ENCODE data around the gene ICA1L. TPM values are rescaled to one million over a fixed set of nuclear protein-coding genes. Genes with fewer than 3 reads are reported as not detected.

Gene ICA1L
- total RNA-seq, 1 donor from 2014 or later: 10.2 TPM

DNA sequence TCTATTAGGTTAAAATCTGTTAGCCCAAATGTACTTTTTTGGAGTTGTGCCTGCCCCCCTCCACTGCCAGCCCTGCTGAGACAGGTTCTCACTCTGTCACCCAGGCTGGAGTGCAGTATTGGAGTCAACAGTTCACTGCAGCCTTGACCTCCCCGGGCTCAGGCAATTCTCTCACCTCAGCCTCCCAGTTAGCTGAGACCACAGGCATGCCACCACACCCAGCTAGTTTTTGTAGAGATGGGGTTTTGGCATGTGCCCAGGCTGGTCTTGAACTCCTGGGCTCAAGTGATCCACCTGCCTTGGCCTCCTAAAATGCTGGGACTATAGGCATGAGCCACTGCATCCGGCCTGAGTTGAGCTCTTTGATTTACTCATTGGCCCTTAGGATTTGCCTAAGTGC is 110.7 kb downstream of the ICA1L start:
- H3K27ac Mint-ChIP-seq: no peak overlapping the region
- ChIA-PET CTCF (no interaction called here), POLR2A (no interaction called here)
- ATAC-seq (ENCODE audit: low read depth) (no peak), DNase-seq (no peak)
- intact Hi-C loops (cut with micrococcal nuclease): no loop called here
- no peaks in the 10 kb centered on the region for H3K9me3 Mint-ChIP-seq
- TF ChIP-seq, protein P1, sequence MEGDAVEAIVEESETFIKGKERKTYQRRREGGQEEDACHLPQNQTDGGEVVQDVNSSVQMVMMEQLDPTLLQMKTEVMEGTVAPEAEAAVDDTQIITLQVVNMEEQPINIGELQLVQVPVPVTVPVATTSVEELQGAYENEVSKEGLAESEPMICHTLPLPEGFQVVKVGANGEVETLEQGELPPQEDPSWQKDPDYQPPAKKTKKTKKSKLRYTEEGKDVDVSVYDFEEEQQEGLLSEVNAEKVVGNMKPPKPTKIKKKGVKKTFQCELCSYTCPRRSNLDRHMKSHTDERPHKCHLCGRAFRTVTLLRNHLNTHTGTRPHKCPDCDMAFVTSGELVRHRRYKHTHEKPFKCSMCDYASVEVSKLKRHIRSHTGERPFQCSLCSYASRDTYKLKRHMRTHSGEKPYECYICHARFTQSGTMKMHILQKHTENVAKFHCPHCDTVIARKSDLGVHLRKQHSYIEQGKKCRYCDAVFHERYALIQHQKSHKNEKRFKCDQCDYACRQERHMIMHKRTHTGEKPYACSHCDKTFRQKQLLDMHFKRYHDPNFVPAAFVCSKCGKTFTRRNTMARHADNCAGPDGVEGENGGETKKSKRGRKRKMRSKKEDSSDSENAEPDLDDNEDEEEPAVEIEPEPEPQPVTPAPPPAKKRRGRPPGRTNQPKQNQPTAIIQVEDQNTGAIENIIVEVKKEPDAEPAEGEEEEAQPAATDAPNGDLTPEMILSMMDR (IDR thresholded peaks at IDR 0.05): no peak
- H3K36me3 Mint-ChIP-seq (ENCODE audit: low read depth): peaks cover 86% of the 10 kb centered on the region
- no peak overlapping the region for H3K4me3 Mint-ChIP-seq
- H3K27me3 Mint-ChIP-seq: no peaks in the 10 kb centered on the region
- peaks cover 24% of the 10 kb centered on the region for H3K4me1 Mint-ChIP-seq

DNA sequence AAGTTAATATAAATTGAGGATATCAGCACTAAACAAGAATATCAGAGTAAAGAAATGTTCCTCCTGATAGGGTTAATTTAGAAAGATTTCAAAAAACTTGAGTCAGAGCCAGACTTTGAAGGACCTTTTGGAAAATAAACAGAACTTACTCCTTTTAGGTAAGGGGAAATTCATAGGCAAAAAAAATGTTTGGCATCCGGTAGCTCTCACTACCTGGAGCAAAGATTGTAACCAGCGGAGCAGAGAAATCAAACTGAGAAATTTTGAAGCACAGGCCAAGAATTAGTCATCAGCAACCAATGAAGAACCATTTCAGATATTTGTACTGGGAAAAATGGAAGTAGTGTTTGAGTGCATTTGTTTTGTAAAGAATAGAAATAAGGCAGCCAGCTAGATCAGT is 113.0 kb downstream of the ICA1L start:
- no peak overlapping the region for H3K4me3 Mint-ChIP-seq
- no peaks in the 10 kb centered on the region for H3K9me3 Mint-ChIP-seq
- TF ChIP-seq, protein P1 (IDR thresholded peaks at IDR 0.05): no peak
- no peak for ATAC-seq (ENCODE audit: low read depth)
- H3K36me3 Mint-ChIP-seq (ENCODE audit: low read depth): peaks cover 84% of the 10 kb centered on the region
- H3K27ac Mint-ChIP-seq: peak overlapping the region; percentile 13
- intact Hi-C loops (cut with micrococcal nuclease): loop anchor here (10.0 kb wide), 1 partner anchor 384 kb away; the partner anchor contains the start of gene BMPR2
- POLR2A ChIA-PET: interaction anchor here (0.7 to 1.7 kb wide), 3 partner anchors 8 to 123 kb away, joined by 3 to 4 read pairs (median 3); no protein-coding TSS in a partner anchor
- H3K27me3 Mint-ChIP-seq: no peaks in the 10 kb centered on the region
- DNase-seq: no peak
- CTCF ChIA-PET: no interaction called here
- H3K4me1 Mint-ChIP-seq: peaks cover 14% of the 10 kb centered on the region

DNA sequence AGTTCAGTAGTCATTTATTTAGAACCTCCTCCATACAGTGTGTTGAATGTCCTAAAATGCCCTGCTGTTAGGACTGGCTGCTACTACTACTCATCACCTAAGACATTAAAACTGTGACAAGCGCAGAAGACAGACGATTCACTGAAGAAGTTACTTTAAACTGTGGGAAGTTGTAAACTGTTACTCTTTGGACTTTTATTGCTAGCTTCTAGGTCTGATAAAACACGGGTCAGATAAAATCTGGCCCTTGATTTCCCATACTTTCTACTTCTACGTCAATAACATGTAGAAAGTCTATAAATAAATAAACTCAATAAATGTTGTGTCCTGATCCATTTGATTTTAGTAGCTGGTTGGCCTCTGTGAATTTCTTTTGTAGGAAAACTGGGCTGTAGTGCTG is 113.4 kb downstream of the ICA1L start:
- ATAC-seq (ENCODE audit: low read depth) (no peak), DNase-seq (no peak)
- no peak overlapping the region for H3K4me3 Mint-ChIP-seq
- H3K9me3 Mint-ChIP-seq: no peaks in the 10 kb centered on the region
- peaks cover 14% of the 10 kb centered on the region for H3K4me1 Mint-ChIP-seq
- CTCF ChIA-PET: no interaction called here
- intact Hi-C loops (cut with micrococcal nuclease): loop anchor here (10.0 kb wide), 1 partner anchor 383 kb away; the partner anchor contains the start of gene BMPR2
- H3K27ac Mint-ChIP-seq: no peak overlapping the region
- TF ChIP-seq, protein P1 (IDR thresholded peaks at IDR 0.05): no peak
- H3K36me3 Mint-ChIP-seq (ENCODE audit: low read depth): peaks cover 84% of the 10 kb centered on the region
- H3K27me3 Mint-ChIP-seq: no peaks in the 10 kb centered on the region
- POLR2A ChIA-PET: interaction anchor here (0.7 to 1.7 kb wide), 2 partner anchors 10 to 122 kb away, joined by 3 to 4 read pairs; no protein-coding TSS in a partner anchor

DNA sequence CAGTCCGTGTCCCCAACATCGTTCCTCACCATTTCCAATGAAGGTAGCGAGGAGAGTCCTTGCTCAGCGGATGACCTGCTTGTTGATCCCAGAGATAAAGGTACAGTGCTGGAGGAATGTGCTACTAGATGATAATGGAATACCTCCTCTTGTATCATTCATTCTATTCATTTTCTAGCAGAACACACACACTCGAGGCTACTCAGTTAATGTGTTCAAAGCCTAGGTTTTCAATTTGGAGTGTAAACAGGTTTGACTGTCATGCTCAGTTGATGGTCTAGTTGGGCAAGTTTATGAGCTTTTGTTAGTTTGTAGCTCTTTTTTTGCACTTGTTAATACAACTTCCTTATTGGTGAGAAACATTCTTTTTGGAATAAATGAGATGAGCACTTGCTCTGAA is 114.2 kb downstream of the ICA1L start:
- peaks cover 11% of the 10 kb centered on the region for H3K4me1 Mint-ChIP-seq
- peaks cover 80% of the 10 kb centered on the region for H3K36me3 Mint-ChIP-seq (ENCODE audit: low read depth)
- CTCF ChIA-PET: no interaction called here
- TF ChIP-seq, protein P1 (IDR thresholded peaks at IDR 0.05): no peak
- no peak for ATAC-seq (ENCODE audit: low read depth)
- POLR2A ChIA-PET: interaction anchor here (1.7 kb wide), 1 partner anchor 122 kb away, joined by 4 read pairs; no protein-coding TSS in a partner anchor
- H3K9me3 Mint-ChIP-seq: no peaks in the 10 kb centered on the region
- no peak for DNase-seq
- H3K4me3 Mint-ChIP-seq: no peak overlapping the region
- no peak overlapping the region for H3K27ac Mint-ChIP-seq
- intact Hi-C loops (cut with micrococcal nuclease): loop anchor here (10.0 kb wide), 1 partner anchor 383 kb away; the partner anchor contains the start of gene BMPR2
- H3K27me3 Mint-ChIP-seq: no peaks in the 10 kb centered on the region

DNA sequence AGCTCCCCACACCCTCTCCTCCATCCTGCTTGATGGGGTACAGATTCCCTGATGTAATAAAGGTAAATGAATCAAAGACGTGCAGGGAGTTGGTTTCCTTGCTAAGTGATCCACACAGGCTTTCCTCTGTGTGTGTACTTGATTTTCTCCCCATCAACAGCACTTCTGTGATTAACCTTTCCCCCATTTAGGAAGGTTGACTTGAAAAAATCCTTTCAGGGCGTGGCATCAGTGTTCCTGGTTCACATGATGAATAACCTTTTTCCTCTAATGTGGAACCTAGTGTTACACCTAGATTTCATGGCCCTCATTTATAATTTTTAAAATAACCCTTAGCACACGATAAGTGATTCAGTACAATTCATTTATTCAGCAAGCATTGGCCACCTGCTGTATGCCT is 115.0 kb downstream of the ICA1L start:
- Mint-ChIP-seq H3K36me3 (ENCODE audit: low read depth) (peaks cover 77% of the 10 kb centered on the region), H3K27me3 (no peaks in the 10 kb centered on the region), H3K27ac (no peak overlapping the region), H3K9me3 (no peaks in the 10 kb centered on the region), H3K4me1 (peaks cover 17% of the 10 kb centered on the region), H3K4me3 (no peak overlapping the region)
- TF ChIP-seq, protein P1 (IDR thresholded peaks at IDR 0.05): no peak
- ATAC-seq (ENCODE audit: low read depth) (no peak), DNase-seq (no peak)
- intact Hi-C loops (cut with micrococcal nuclease): loop anchor here (10.0 kb wide), 1 partner anchor 382 kb away; the partner anchor contains the start of gene BMPR2
- ChIA-PET POLR2A (no interaction called here), CTCF (no interaction called here)
